NCI-H1436 treated with DMSO at 0.1 percent for 48 hours (cell line): Measurements from ENCODE around the gene INTS1.

Source experiments
- DNase-seq: peaks from one replicate; lab custom pipeline; 2025; lab: John Stamatoyannopoulos, UW

The INTS1 gene

DNA sequence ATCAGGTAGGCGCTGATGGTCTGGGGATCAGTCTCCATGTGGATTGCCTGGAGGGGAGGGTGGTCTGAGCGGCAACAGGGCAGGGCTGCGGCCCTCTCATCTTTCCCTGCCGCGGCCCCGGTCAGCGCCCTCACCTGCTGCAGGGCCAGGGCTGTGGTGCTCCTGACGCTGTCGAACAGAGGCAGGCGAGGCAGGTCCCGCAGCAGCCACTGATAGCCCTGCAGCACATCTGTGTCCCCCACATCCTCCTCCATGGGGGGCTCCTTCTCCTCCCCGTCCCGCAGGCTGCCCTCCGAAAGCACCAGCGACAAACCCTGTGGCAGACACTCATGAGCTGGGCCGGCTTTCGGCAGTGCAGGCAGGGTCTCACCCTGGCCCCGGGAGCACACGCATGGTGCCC lies 19.0 kb downstream of the INTS1 start:
- DNase-seq, result no peak

DNA sequence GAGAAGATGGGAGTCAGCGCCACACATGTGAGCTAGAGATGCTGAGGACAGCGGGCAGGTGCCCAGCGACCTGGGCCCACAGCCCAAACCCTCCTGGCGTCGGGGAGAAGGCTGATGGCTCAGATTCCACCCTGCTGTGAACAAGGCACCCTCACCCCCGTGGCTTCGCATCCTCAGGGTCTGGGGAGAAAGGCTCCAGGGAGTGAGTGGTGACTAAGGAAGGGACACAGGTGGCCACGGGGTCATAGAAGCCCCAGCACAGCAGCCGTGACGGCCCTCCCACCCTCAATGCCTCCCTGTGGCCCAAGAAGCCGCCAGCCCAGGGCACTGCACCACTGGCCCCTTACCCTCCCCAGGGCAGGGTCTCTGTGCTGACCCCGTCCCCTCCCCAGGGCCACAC lies 19.6 kb downstream of the INTS1 start:
- DNase-seq, result no peak

- no peak for DNase-seq
Observed at GRCh38 chr7:1483536-1484505, 20.4 kb downstream of the INTS1 start.

- DNase-seq, result no peak
Observed at GRCh38 chr7:1483079-1483478, 21.1 kb downstream of the INTS1 start.

GRCh38 chr7:1481300-1481699 lies 22.9 kb downstream of the INTS1 start:
- DNase-seq, result no peak

DNA sequence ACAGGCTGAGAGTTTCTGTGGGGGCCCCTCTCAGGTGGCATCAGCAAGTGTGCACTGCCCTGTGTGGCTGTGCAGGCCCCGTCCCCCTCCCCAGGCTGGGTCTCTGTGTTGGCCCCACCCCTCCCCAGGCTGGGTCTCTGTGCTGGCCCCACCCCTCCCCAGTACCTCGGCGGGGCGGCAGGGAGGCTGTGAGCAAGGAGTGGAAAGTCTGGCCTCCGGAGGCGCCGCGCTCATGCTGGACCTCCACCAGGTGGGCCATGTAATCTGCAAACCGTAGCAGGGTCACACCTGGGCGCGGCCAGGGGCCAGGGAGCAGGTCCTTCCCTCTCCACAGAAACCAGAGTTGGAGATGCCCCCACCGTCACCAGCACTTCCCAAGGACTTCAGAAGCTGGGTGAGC lies 23.5 kb downstream of the INTS1 start:
- DNase-seq, result no peak

DNA sequence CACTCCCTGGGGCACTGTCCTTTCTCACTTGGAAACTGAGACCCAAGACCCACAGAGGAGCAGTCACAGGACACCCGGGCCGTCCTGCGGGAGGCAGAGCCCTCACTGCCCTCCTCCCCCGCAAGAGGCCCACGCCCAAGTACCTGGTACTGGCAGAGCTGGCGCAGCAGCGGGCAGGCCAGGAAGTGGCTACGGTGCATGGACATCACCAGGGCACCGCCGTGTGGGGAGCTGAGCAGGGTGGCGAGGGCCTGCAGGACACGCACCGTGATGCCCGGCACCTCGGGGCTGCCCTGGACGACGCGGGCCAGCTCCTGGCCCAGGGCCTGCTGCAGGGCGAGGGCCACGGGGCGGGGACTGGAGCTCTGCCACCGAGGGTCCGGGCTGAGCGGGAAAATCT lies 24.9 kb downstream of the INTS1 start:
- DNase-seq, result no peak

GRCh38 chr7:1478480-1478879 lies 25.7 kb downstream of the INTS1 start:
- no peak for DNase-seq

- no peak for DNase-seq
Observed at GRCh38 chr7:1476859-1477258, 27.3 kb downstream of the INTS1 start.

GRCh38 chr7:1475991-1476390 lies 28.2 kb downstream of the INTS1 start:
- DNase-seq, result no peak

- DNase-seq, result no peak
Observed at GRCh38 chr7:1475393-1475792, 28.8 kb downstream of the INTS1 start.

GRCh38 chr7:1474736-1475135 lies 29.5 kb downstream of the INTS1 start:
- DNase-seq, result no peak

GRCh38 chr7:1473864-1474512 lies 30.2 kb downstream of the INTS1 start:
- DNase-seq, result peak; percentile 2

- DNase-seq, result no peak
Observed at GRCh38 chr7:1470901-1471300, 33.3 kb downstream of the INTS1 start.

GRCh38 chr7:1468643-1469298 lies 35.4 kb downstream of the INTS1 start:
- DNase-seq, result no peak

- no peak for DNase-seq
Observed at GRCh38 chr7:1468203-1468602, 36.0 kb downstream of the INTS1 start.

- DNase-seq, result no peak
Observed at GRCh38 chr7:1466524-1467271, 37.5 kb downstream of the INTS1 start.

GRCh38 chr7:1464694-1465093 lies 39.5 kb downstream of the INTS1 start:
- no peak for DNase-seq

DNA sequence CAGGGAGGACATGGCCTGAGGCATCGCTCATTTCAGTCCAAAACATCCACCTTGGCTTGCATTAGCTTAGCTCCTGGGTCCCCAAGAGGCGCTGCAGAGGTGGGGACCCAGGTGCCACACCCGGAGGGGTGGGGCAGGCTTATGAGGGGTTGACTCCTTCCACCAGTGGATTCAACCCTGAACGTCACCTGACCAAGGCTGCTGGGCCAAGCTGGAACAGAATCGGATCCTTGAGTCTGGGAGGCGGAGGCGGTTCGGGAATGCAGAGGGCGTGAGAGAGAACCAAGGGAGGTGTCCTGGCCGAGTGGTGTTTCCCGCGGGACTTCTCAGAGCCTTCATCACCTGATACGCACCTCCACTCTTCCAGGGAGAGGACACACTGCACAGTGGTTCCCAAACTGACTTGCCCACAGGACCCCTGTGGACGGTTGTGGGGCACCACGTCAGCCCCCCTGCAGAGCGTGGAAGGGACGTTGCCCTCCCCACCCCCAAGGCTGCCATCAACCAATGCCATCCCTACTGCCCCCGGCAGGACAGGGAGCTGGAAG lies 40.4 kb downstream of the INTS1 start:
- DNase-seq, result no peak

GRCh38 chr7:1461646-1462375 lies 42.4 kb downstream of the INTS1 start:
- DNase-seq, result no peak
